D341Med (cell line): ENCODE results near the gene USP6NL.

Source experiments
- DNase-seq: peaks from one replicate; pipeline ENCODE4 v3.0.0; 2012; ENCODE audit warnings: low spot score

Gene USP6NL

GRCh38 chr10:11551104-11551503, 60.3 kb downstream of the USP6NL start:
- no peak for DNase-seq

- no peak for DNase-seq
These were observed 62.7 kb downstream of the USP6NL start for GRCh38 chr10:11548768-11549099.

GRCh38 chr10:11548065-11548767, 63.2 kb downstream of the USP6NL start:
- DNase-seq: no peak

GRCh38 chr10:11546581-11546980, 64.9 kb downstream of the USP6NL start:
- DNase-seq: no peak

- no peak for DNase-seq
These were observed 70.2 kb downstream of the USP6NL start for GRCh38 chr10:11541296-11541695.

- no peak for DNase-seq
These were observed 72.1 kb downstream of the USP6NL start for GRCh38 chr10:11539191-11539868.

GRCh38 chr10:11538834-11539190, 72.6 kb downstream of the USP6NL start:
- DNase-seq: no peak

- DNase-seq: no peak
These were observed 75.2 kb downstream of the USP6NL start for GRCh38 chr10:11536228-11536627.

- no peak for DNase-seq
These were observed 76.0 kb downstream of the USP6NL start for GRCh38 chr10:11535346-11535959.

GRCh38 chr10:11533328-11533781, 78.1 kb downstream of the USP6NL start:
- no peak for DNase-seq

- no peak for DNase-seq
These were observed 79.1 kb downstream of the USP6NL start for GRCh38 chr10:11532306-11532705.

- DNase-seq: no peak
These were observed 80.6 kb downstream of the USP6NL start for GRCh38 chr10:11530806-11531205.

- DNase-seq: no peak
These were observed 82.1 kb downstream of the USP6NL start for GRCh38 chr10:11529276-11529903.

- no peak for DNase-seq
These were observed 83.2 kb downstream of the USP6NL start for GRCh38 chr10:11528286-11528685.

- no peak for DNase-seq
These were observed 83.7 kb downstream of the USP6NL start for GRCh38 chr10:11527691-11528255.

- no peak for DNase-seq
These were observed 84.4 kb downstream of the USP6NL start for GRCh38 chr10:11527068-11527467.

GRCh38 chr10:11525503-11525902, 85.9 kb downstream of the USP6NL start:
- no peak for DNase-seq

GRCh38 chr10:11522821-11523245, 88.6 kb downstream of the USP6NL start:
- no peak for DNase-seq

- DNase-seq: no peak
These were observed 89.6 kb downstream of the USP6NL start for GRCh38 chr10:11521860-11522259.

GRCh38 chr10:11520892-11521291, 90.6 kb downstream of the USP6NL start:
- DNase-seq: no peak

GRCh38 chr10:11517150-11517549, 94.3 kb downstream of the USP6NL start:
- no peak for DNase-seq

GRCh38 chr10:11516431-11516746, 95.1 kb downstream of the USP6NL start:
- no peak for DNase-seq
